ENCODE results near the gene PPP2R2B.

GRCh38 chr5:146695646-146696045, 182.9 kb downstream of the PPP2R2B start:
- no peak for TF ChIP-seq FOXM1 (IDR thresholded peaks at IDR 0.05; ENCODE audit: borderline replicate concordance, low read depth)
- no peak for TF ChIP-seq REST (IDR thresholded peaks at IDR 0.05; ENCODE audit: low read depth)
